ENCODE measurements around the gene ZNF324. TPM values are rescaled to one million over a fixed set of nuclear protein-coding genes. Genes with fewer than 3 reads are reported as not detected.
"Not testable (repeated sequence)": the region's sequence is repeated elsewhere in the genome, so short reads cannot be mapped to it uniquely, and the experiment has no call there.

ZNF324 gene
- total and polyA plus RNA-seq, 4 donors: 4.6 to 13.9 (median 8.9) TPM

DNA sequence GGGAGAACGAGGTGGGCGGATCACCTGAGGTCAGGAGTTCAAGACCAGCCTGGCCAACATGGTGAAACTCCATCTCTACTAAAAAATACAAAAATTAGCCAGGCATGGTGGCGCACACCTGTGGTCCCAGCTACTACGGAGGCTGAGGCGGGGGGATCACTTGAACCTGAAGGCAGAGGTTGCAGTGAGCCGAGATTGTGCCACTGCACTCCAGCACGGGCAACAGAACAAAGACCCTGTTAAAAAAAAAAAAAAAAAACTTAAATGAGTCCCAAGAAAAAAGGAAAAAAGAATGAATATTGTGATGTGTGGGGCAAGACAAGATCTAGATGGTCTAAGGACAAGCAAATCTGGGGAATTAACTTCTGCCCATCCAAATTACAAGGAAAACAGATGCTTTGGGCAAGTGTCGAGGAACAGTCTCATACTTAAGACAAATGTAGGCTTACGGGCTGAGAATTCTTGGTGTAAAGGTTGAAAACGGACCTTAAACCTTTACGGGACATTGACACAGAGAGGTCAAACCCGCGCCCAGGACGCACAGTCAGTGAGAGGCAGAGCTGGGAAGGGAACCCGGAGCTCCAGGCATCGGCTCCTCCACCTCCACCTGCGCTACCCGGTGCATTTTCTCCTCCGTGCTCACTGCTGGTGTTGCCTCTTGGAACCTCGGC, 656 bp upstream of the ZNF324 start:
- DNase-seq: no peak
- no peaks in the 10 kb centered on the region for H3K27me3 ChIP-seq (ENCODE audit: control insufficient read depth in 3 of 3, insufficient read depth in 3 of 3, low read length in 2 of 3)
- WGBS, 2 donors: 35 to 36% methylated on average over 20 of the region's 20 CpGs
- peak overlapping the region in 1 of 2 donors; percentile 47 for H3K9ac ChIP-seq (ENCODE audit: insufficient read depth in 1 of 2, low read length in 2 of 2)
- peaks cover 0 to 17% (median 1%) of the 10 kb centered on the region in 4 donors for H3K36me3 ChIP-seq (ENCODE audit: control insufficient read depth in 4 of 4, insufficient read depth in 4 of 4, low read length in 4 of 4)
- no peak for ATAC-seq (ENCODE audit: insufficient read depth, low FRiP score)
- peak overlapping the region; percentile 17 for H3K4me3 ChIP-seq
- H3K27ac ChIP-seq (ENCODE audit: low read depth in 1 of 2, low read length in 1 of 2): peak overlapping the region in 1 of 2 donors; percentile 1
- no peak for TF ChIP-seq CTCF (IDR thresholded peaks at IDR 0.05; ENCODE audit: control extremely low read depth, extremely low read depth)
- H3K4me1 ChIP-seq (ENCODE audit: control insufficient read depth in 5 of 5, insufficient read depth in 5 of 5, low read length in 5 of 5): peaks cover 0 to 14% (median 5%) of the 10 kb centered on the region in 5 donors
- no peaks in the 10 kb centered on the region for H3K9me3 ChIP-seq (ENCODE audit: control insufficient read depth in 4 of 4, insufficient read depth in 3 of 4, low read length in 3 of 4)

GRCh38 chr19:58468216-58468839, 1.4 kb downstream of the ZNF324 start:
- WGBS, 2 donors: 62 to 71% methylated on average over 5 of the region's 5 CpGs
- Histone ChIP-seq H3K36me3 (ENCODE audit: control insufficient read depth in 4 of 4, insufficient read depth in 4 of 4, low read length in 4 of 4) (peaks cover 2 to 34% (median 7%) of the 10 kb centered on the region in 4 donors), H3K4me3 (peak overlapping the region; percentile 25), H3K9ac (ENCODE audit: insufficient read depth in 1 of 2, low read length in 2 of 2) (no peak overlapping the region), H3K9me3 (ENCODE audit: control insufficient read depth in 4 of 4, insufficient read depth in 3 of 4, low read length in 3 of 4) (no peaks in the 10 kb centered on the region), H3K27ac (ENCODE audit: low read depth in 1 of 2, low read length in 1 of 2) (no peak overlapping the region), H3K4me1 (ENCODE audit: control insufficient read depth in 5 of 5, insufficient read depth in 5 of 5, low read length in 5 of 5) (peaks cover 0 to 14% (median 5%) of the 10 kb centered on the region in 5 donors), H3K27me3 (ENCODE audit: control insufficient read depth in 3 of 3, insufficient read depth in 3 of 3, low read length in 2 of 3) (no peaks in the 10 kb centered on the region)
- TF ChIP-seq CTCF (IDR thresholded peaks at IDR 0.05; ENCODE audit: control extremely low read depth, extremely low read depth): no peak
- ATAC-seq (ENCODE audit: insufficient read depth, low FRiP score) (no peak), DNase-seq (no peak)

DNA sequence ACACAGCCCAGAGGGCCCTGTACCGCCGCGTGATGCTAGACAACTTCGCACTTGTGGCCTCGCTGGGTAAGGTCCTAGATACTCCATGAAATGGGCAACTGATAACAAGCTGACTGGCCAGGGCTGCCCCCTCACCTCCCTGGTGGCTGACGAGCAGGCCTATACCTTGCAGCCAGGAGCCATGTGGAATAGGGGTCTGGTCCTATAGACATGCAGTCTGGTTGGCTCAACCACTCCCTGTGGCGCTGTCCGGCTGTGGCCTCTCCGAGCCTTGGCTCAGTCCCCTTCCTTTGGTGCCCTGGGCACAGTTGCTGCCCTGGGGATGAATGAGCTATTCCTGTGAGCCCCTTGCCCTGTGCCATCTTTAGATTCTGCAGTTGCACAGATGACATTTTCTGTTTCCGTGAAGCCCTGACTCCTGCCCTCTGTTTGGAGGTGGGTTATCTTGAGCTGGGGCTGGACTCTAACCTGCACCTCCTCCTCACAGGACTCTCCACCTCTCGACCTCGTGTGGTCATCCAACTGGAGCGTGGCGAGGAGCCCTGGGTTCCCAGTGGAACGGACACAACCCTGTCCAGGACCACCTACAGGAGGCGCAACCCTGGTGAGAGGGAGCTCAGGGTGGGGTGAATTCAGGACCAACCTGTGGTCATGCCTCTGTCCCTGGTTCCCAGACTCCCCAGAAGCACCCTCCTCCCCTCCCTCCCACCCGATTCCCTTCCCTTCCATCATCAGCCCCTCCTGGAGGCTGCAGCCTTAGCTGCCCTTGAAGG, 2.5 kb downstream of the ZNF324 start:
- WGBS, 2 donors: 94 to 95% methylated on average over 17 of the region's 17 CpGs
- ATAC-seq (ENCODE audit: insufficient read depth, low FRiP score): no peak

GRCh38 chr19:58470837-58471543, 4.1 kb downstream of the ZNF324 start:
- H3K36me3 ChIP-seq (ENCODE audit: control insufficient read depth in 4 of 4, insufficient read depth in 4 of 4, low read length in 4 of 4): peaks cover 2 to 37% (median 10%) of the 10 kb centered on the region in 4 donors
- not testable (repeated sequence) for H3K27ac ChIP-seq (ENCODE audit: low read depth in 1 of 2, low read length in 1 of 2); H3K4me3 ChIP-seq; H3K27me3 ChIP-seq (ENCODE audit: control insufficient read depth in 3 of 3, insufficient read depth in 3 of 3, low read length in 2 of 3); DNase-seq; H3K9ac ChIP-seq (ENCODE audit: insufficient read depth in 1 of 2, low read length in 2 of 2); H3K9me3 ChIP-seq (ENCODE audit: control insufficient read depth in 4 of 4, insufficient read depth in 3 of 4, low read length in 3 of 4); ATAC-seq (ENCODE audit: insufficient read depth, low FRiP score)
- WGBS, 2 donors: 95 to 96% methylated on average over 22 to 38 of the region's 53 CpGs
- peaks cover 0 to 20% (median 5%) of the 10 kb centered on the region in 5 donors for H3K4me1 ChIP-seq (ENCODE audit: control insufficient read depth in 5 of 5, insufficient read depth in 5 of 5, low read length in 5 of 5)

More for the DNA sequence above, 2.5 kb downstream of the ZNF324 start:
- no peaks in the 10 kb centered on the region for H3K27me3 ChIP-seq (ENCODE audit: control insufficient read depth in 3 of 3, insufficient read depth in 3 of 3, low read length in 2 of 3)
- no peaks in the 10 kb centered on the region for H3K9me3 ChIP-seq (ENCODE audit: control insufficient read depth in 4 of 4, insufficient read depth in 3 of 4, low read length in 3 of 4)
- no peak for TF ChIP-seq CTCF (IDR thresholded peaks at IDR 0.05; ENCODE audit: control extremely low read depth, extremely low read depth)
- H3K4me3 ChIP-seq: no peak overlapping the region
- H3K36me3 ChIP-seq (ENCODE audit: control insufficient read depth in 4 of 4, insufficient read depth in 4 of 4, low read length in 4 of 4): peaks cover 2 to 37% (median 10%) of the 10 kb centered on the region in 4 donors
- H3K4me1 ChIP-seq (ENCODE audit: control insufficient read depth in 5 of 5, insufficient read depth in 5 of 5, low read length in 5 of 5): peaks cover 0 to 14% (median 5%) of the 10 kb centered on the region in 5 donors
- no peak overlapping the region for H3K27ac ChIP-seq (ENCODE audit: low read depth in 1 of 2, low read length in 1 of 2)
- no peak for DNase-seq
- H3K9ac ChIP-seq (ENCODE audit: insufficient read depth in 1 of 2, low read length in 2 of 2): no peak overlapping the region

Measured in lung (tissue), 12 donors.